ENCODE measurements around the gene DNASE1L3.

The DNASE1L3 gene

GRCh38 chr3:58188921-58189451, 21.8 kb downstream of the DNASE1L3 start:
- H3K9me3 ChIP-seq (ENCODE audit: control insufficient read depth, low read length) = no peaks in the 10 kb centered on the region
- H3K36me3 ChIP-seq (ENCODE audit: control insufficient read depth, insufficient read depth, low read length) = no peaks in the 10 kb centered on the region
- H3K4me3 ChIP-seq (ENCODE audit: extremely low read depth, insufficient read depth, low read length, poor library complexity, severe bottlenecking) = no peak overlapping the region
- 70 to 76% methylated on average over 7 of the region's 10 CpGs for WGBS, 2 experiments (ENCODE audit: insufficient coverage in 2 of 2)
- no peak overlapping the region for H3K27ac ChIP-seq (ENCODE audit: low read depth, low read length, severe bottlenecking)
- H3K4me1 ChIP-seq (ENCODE audit: control insufficient read depth, insufficient read depth, low read length, poor library complexity, severe bottlenecking) = peaks cover 7% of the 10 kb centered on the region

GRCh38 chr3:58188173-58188564, 22.6 kb downstream of the DNASE1L3 start:
- H3K9me3 ChIP-seq (ENCODE audit: control insufficient read depth, low read length) = no peaks in the 10 kb centered on the region
- H3K4me3 ChIP-seq (ENCODE audit: extremely low read depth, insufficient read depth, low read length, poor library complexity, severe bottlenecking) = no peak overlapping the region
- H3K27ac ChIP-seq (ENCODE audit: low read depth, low read length, severe bottlenecking) = no peak overlapping the region
- 61 to 68% methylated on average over 6 of the region's 6 CpGs for WGBS, 2 experiments (ENCODE audit: insufficient coverage in 2 of 2)
- H3K4me1 ChIP-seq (ENCODE audit: control insufficient read depth, insufficient read depth, low read length, poor library complexity, severe bottlenecking) = peaks cover 7% of the 10 kb centered on the region
- no peaks in the 10 kb centered on the region for H3K36me3 ChIP-seq (ENCODE audit: control insufficient read depth, insufficient read depth, low read length)

- H3K36me3 ChIP-seq (ENCODE audit: control insufficient read depth, insufficient read depth, low read length) = no peaks in the 10 kb centered on the region
- H3K9me3 ChIP-seq (ENCODE audit: control insufficient read depth, low read length) = no peaks in the 10 kb centered on the region
- no peak overlapping the region for H3K27ac ChIP-seq (ENCODE audit: low read depth, low read length, severe bottlenecking)
- WGBS, 2 experiments (ENCODE audit: insufficient coverage in 2 of 2) = 91 to 92% methylated on average over 7 of the region's 7 CpGs
- H3K4me3 ChIP-seq (ENCODE audit: extremely low read depth, insufficient read depth, low read length, poor library complexity, severe bottlenecking) = no peak overlapping the region
- H3K4me1 ChIP-seq (ENCODE audit: control insufficient read depth, insufficient read depth, low read length, poor library complexity, severe bottlenecking) = no peaks in the 10 kb centered on the region
Measured at GRCh38 chr3:58184982-58185360, 25.8 kb downstream of the DNASE1L3 start.

- H3K4me3 ChIP-seq (ENCODE audit: extremely low read depth, insufficient read depth, low read length, poor library complexity, severe bottlenecking) = no peak overlapping the region
- H3K36me3 ChIP-seq (ENCODE audit: control insufficient read depth, insufficient read depth, low read length) = no peaks in the 10 kb centered on the region
- no peak overlapping the region for H3K27ac ChIP-seq (ENCODE audit: low read depth, low read length, severe bottlenecking)
- H3K9me3 ChIP-seq (ENCODE audit: control insufficient read depth, low read length) = no peaks in the 10 kb centered on the region
- no peaks in the 10 kb centered on the region for H3K4me1 ChIP-seq (ENCODE audit: control insufficient read depth, insufficient read depth, low read length, poor library complexity, severe bottlenecking)
- WGBS, 2 experiments (ENCODE audit: insufficient coverage in 2 of 2) = 96 to 100% methylated on average over 4 to 5 of the region's 11 CpGs
Measured at GRCh38 chr3:58184309-58184981, 26.3 kb downstream of the DNASE1L3 start.

GRCh38 chr3:58183891-58184290, 26.9 kb downstream of the DNASE1L3 start:
- H3K4me1 ChIP-seq (ENCODE audit: control insufficient read depth, insufficient read depth, low read length, poor library complexity, severe bottlenecking) = no peaks in the 10 kb centered on the region
- H3K4me3 ChIP-seq (ENCODE audit: extremely low read depth, insufficient read depth, low read length, poor library complexity, severe bottlenecking) = no peak overlapping the region
- no peak overlapping the region for H3K27ac ChIP-seq (ENCODE audit: low read depth, low read length, severe bottlenecking)
- WGBS, 2 experiments (ENCODE audit: insufficient coverage in 2 of 2) = 87 to 94% methylated on average over 7 to 8 of the region's 12 CpGs
- H3K9me3 ChIP-seq (ENCODE audit: control insufficient read depth, low read length) = no peaks in the 10 kb centered on the region
- H3K36me3 ChIP-seq (ENCODE audit: control insufficient read depth, insufficient read depth, low read length) = no peaks in the 10 kb centered on the region

- Histone ChIP-seq H3K4me1 (ENCODE audit: control insufficient read depth, insufficient read depth, low read length, poor library complexity, severe bottlenecking) (no peaks in the 10 kb centered on the region), H3K4me3 (ENCODE audit: extremely low read depth, insufficient read depth, low read length, poor library complexity, severe bottlenecking) (no peak overlapping the region), H3K9me3 (ENCODE audit: control insufficient read depth, low read length) (no peaks in the 10 kb centered on the region)
Measured at GRCh38 chr3:58183221-58183620, 27.6 kb downstream of the DNASE1L3 start.

GRCh38 chr3:58180940-58181587, 29.7 kb downstream of the DNASE1L3 start:
- H3K4me1 ChIP-seq (ENCODE audit: control insufficient read depth, insufficient read depth, low read length, poor library complexity, severe bottlenecking) = peaks cover 5% of the 10 kb centered on the region
- H3K27ac ChIP-seq (ENCODE audit: low read depth, low read length, severe bottlenecking) = no peak overlapping the region
- no peaks in the 10 kb centered on the region for H3K36me3 ChIP-seq (ENCODE audit: control insufficient read depth, insufficient read depth, low read length)
- no peaks in the 10 kb centered on the region for H3K9me3 ChIP-seq (ENCODE audit: control insufficient read depth, low read length)
- no CpG with 5 or more reads among the region's 1 CpG for WGBS, 2 experiments (ENCODE audit: insufficient coverage in 2 of 2)
- no peak overlapping the region for H3K4me3 ChIP-seq (ENCODE audit: extremely low read depth, insufficient read depth, low read length, poor library complexity, severe bottlenecking)

More at GRCh38 chr3:58183221-58183620, 27.6 kb downstream of the DNASE1L3 start:
- 88 to 92% methylated on average over 1 of the region's 1 CpG for WGBS, 2 experiments (ENCODE audit: insufficient coverage in 2 of 2)
- Histone ChIP-seq H3K36me3 (ENCODE audit: control insufficient read depth, insufficient read depth, low read length) (no peaks in the 10 kb centered on the region), H3K27ac (ENCODE audit: low read depth, low read length, severe bottlenecking) (no peak overlapping the region)

GRCh38 chr3:58180099-58180880, 30.5 kb downstream of the DNASE1L3 start:
- H3K9me3 ChIP-seq (ENCODE audit: control insufficient read depth, low read length) = no peaks in the 10 kb centered on the region
- H3K4me1 ChIP-seq (ENCODE audit: control insufficient read depth, insufficient read depth, low read length, poor library complexity, severe bottlenecking) = peaks cover 13% of the 10 kb centered on the region
- H3K36me3 ChIP-seq (ENCODE audit: control insufficient read depth, insufficient read depth, low read length) = no peaks in the 10 kb centered on the region
- H3K27ac ChIP-seq (ENCODE audit: low read depth, low read length, severe bottlenecking) = no peak overlapping the region
- 80 to 93% methylated on average over 12 of the region's 12 CpGs for WGBS, 2 experiments (ENCODE audit: insufficient coverage in 2 of 2)
- no peak overlapping the region for H3K4me3 ChIP-seq (ENCODE audit: extremely low read depth, insufficient read depth, low read length, poor library complexity, severe bottlenecking)

- Histone ChIP-seq H3K4me3 (ENCODE audit: extremely low read depth, insufficient read depth, low read length, poor library complexity, severe bottlenecking) (no peak overlapping the region), H3K4me1 (ENCODE audit: control insufficient read depth, insufficient read depth, low read length, poor library complexity, severe bottlenecking) (peaks cover 21% of the 10 kb centered on the region), H3K36me3 (ENCODE audit: control insufficient read depth, insufficient read depth, low read length) (no peaks in the 10 kb centered on the region), H3K9me3 (ENCODE audit: control insufficient read depth, low read length) (no peaks in the 10 kb centered on the region), H3K27ac (ENCODE audit: low read depth, low read length, severe bottlenecking) (no peak overlapping the region)
- WGBS, 2 experiments (ENCODE audit: insufficient coverage in 2 of 2) = 88 to 93% methylated on average over 10 to 11 of the region's 13 CpGs
Measured at GRCh38 chr3:58179235-58180098, 31.3 kb downstream of the DNASE1L3 start.

Measured in mesodermal cell (in vitro differentiated cells).